Measurements from ENCODE around the gene TGFBR1.

Gene TGFBR1

DNA sequence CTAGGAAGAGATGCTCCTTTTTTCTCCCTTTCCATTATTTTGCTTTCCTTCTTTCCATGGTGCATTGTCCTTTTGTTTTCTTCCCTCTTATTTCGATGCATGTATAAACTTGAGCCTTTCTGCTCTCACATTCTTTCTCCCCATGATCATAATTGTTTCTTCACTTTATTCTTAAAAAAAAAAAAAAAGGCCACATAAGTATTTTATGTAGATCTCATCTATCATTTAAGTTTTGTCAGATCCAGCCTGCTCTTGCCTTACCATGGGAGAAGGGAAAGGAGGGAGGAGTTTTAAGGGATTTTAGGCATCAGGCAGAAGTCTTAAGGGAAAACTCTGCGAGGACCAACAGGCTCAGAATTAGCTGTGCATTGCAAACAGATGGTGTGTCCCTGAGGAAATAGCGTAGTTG is 11.1 kb downstream of the TGFBR1 start:
- no peak for TF ChIP-seq POLR2A (IDR thresholded peaks at IDR 0.05; ENCODE audit: low read depth, low read length)
- no peak for TF ChIP-seq TAF1 (IDR thresholded peaks at IDR 0.05; ENCODE audit: low read depth, low read length)
- TF ChIP-seq SPI1 (IDR thresholded peaks at IDR 0.05; ENCODE audit: low read depth, low read length), result no peak
- no peak for TF ChIP-seq POLR2AphosphoS5 (IDR thresholded peaks at IDR 0.05; ENCODE audit: low read depth, low read length)
- TF ChIP-seq POU2F2 (IDR thresholded peaks at IDR 0.05; ENCODE audit: low read depth, low read length), result no peak
- TF ChIP-seq PAX5 (IDR thresholded peaks at IDR 0.05; ENCODE audit: insufficient read depth, low read length, severe bottlenecking), result no peak
- FAIRE-seq (no peak), DNase-seq (ENCODE audit: insufficient read length, low spot score) (no peak)

DNA sequence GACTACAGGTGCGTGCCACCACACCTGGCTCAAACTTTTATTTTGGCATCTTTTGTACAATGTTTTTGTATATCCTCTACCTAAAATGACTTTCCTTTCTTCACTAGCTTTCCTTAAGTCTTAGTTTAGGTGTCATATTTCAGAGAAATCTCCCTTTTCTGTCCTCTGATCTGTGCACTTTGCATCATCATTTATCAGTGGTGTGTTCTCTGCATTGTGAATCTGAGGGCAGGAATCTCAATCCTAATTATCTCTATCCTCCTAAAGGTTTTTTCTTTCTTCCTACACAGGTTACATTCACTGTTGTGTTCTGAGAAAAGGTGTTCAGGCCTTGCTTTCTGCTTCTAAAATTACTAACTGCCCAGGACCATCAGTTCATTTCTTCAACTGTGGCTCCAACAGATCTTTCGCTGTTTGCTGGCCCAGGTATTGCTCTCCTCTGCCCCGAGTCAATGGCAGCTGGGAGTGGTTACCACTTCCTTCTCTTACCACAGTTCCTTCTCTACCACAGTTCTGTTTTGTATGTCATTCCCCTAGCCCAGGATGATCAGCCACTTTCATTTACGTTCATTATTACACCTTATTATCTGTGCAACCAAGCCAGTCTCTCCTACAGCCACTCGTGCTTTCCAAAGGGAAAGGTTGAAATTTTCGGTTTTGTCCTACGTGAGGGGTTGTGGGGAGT is 14.0 kb downstream of the TGFBR1 start:
- TF ChIP-seq POU2F2 (IDR thresholded peaks at IDR 0.05; ENCODE audit: low read depth, low read length), result no peak
- TF ChIP-seq POLR2A (IDR thresholded peaks at IDR 0.05; ENCODE audit: low read depth, low read length), result no peak
- TF ChIP-seq TAF1 (IDR thresholded peaks at IDR 0.05; ENCODE audit: low read depth, low read length), result no peak
- TF ChIP-seq PAX5 (IDR thresholded peaks at IDR 0.05; ENCODE audit: insufficient read depth, low read length, severe bottlenecking), result no peak
- TF ChIP-seq SPI1 (IDR thresholded peaks at IDR 0.05; ENCODE audit: low read depth, low read length), result peak; percentile 85
- TF ChIP-seq POLR2AphosphoS5 (IDR thresholded peaks at IDR 0.05; ENCODE audit: low read depth, low read length), result no peak
- no peak for DNase-seq (ENCODE audit: insufficient read length, low spot score)
- peak; percentile 89 for FAIRE-seq

DNA sequence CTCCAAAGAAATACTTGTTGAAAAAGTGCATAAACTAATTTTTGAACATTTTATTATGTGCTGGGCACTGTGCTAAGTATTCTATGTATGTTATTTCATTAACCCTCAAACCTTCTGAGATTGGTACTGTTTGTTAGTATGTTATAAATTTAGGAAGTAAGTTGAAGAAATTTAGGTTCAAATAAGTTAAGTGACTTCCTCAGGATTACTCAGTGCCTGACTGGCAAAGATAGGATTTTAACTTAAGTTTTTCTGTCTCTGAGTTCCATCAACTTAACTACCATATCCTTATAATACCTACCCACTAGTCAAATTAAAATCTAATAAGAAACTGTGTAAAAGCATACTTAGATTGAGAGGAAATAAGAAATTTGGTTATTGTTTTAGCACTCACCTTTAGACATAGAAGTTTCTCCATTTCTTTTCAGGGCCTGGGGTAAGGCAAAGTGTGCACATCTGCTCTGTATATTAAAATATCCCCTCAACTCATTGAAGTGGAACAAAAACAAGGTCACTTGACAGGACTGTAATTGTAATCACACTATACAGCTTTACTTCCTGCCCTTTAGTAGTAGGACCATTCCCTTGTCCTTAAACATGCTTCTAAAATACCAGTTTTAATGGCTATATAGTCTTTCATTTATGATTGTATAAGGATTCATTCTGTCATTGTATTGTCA is 15.2 kb downstream of the TGFBR1 start:
- TF ChIP-seq PAX5 (IDR thresholded peaks at IDR 0.05; ENCODE audit: insufficient read depth, low read length, severe bottlenecking) (no peak), POLR2A (IDR thresholded peaks at IDR 0.05; ENCODE audit: low read depth, low read length) (no peak)
- FAIRE-seq (peak; percentile 26), DNase-seq (ENCODE audit: insufficient read length, low spot score) (no peak)

DNA sequence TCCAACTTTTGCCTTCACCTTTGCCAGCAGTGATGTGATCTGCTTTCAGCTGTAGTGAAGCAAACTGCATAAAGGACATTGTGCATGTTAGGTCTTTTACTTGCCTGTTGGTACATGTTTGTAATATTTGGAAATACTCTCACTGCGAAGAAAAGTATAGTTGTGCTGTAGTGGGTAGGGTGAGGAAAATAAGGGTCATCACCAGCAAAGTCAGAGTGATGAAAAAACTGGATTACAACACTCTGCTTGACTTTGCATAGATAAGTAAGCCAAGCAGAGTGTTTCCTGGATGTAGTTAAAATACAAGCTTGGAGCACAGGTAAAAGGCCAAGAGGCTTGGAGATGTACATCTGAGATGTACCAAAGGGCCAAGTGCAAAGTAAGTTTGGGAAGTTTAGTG is 16.7 kb downstream of the TGFBR1 start:
- peak; percentile 66 for FAIRE-seq
- DNase-seq (ENCODE audit: insufficient read length, low spot score), result no peak
- TF ChIP-seq SPI1 (IDR thresholded peaks at IDR 0.05; ENCODE audit: low read depth, low read length), result no peak
- no peak for TF ChIP-seq PAX5 (IDR thresholded peaks at IDR 0.05; ENCODE audit: insufficient read depth, low read length, severe bottlenecking)
- no peak for TF ChIP-seq POLR2A (IDR thresholded peaks at IDR 0.05; ENCODE audit: low read depth, low read length)
- TF ChIP-seq TAF1 (IDR thresholded peaks at IDR 0.05; ENCODE audit: low read depth, low read length), result no peak
- TF ChIP-seq POU2F2 (IDR thresholded peaks at IDR 0.05; ENCODE audit: low read depth, low read length), result no peak
- TF ChIP-seq POLR2AphosphoS5 (IDR thresholded peaks at IDR 0.05; ENCODE audit: low read depth, low read length), result no peak

DNA sequence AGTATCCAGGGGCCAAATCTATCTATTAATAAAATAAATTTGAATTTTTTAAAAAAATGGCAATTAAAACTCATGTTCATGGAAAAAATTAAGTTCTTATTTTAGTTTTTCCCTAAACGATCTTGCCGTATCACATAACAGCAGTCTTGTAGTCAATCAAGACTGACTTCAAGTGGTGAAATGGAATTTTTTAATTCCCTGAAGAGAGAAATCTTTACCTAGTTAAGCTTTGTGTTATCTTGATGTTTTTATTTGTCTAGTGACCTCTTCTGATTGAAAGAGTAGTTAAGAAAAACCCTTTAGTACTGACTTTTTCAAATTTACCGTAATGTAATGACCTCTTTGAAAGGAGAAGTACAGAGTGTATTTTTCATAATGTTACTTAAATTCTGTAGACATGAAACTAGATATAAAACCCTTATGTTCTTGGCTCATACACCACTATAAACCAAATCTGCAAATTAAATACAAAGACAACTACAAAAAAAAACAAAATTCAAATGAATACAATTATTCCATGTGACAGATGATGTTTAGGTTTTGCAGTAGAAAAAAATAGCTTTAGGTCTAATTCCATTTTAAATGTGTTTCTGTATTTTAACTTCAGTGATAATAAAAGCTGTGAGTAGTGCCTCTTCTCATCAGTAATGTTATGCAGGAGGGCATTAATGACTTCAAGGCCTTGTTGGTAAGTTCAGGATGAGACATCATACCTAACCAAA is 19.8 kb downstream of the TGFBR1 start:
- FAIRE-seq (no peak), DNase-seq (ENCODE audit: insufficient read length, low spot score) (no peak)
- no peak for TF ChIP-seq PAX5 (IDR thresholded peaks at IDR 0.05; ENCODE audit: insufficient read depth, low read length, severe bottlenecking)
- TF ChIP-seq POLR2A (IDR thresholded peaks at IDR 0.05; ENCODE audit: low read depth, low read length), result no peak
- no peak for TF ChIP-seq POLR2AphosphoS5 (IDR thresholded peaks at IDR 0.05; ENCODE audit: low read depth, low read length)
- no peak for TF ChIP-seq TAF1 (IDR thresholded peaks at IDR 0.05; ENCODE audit: low read depth, low read length)
- TF ChIP-seq POU2F2 (IDR thresholded peaks at IDR 0.05; ENCODE audit: low read depth, low read length), result no peak
- TF ChIP-seq SPI1 (IDR thresholded peaks at IDR 0.05; ENCODE audit: low read depth, low read length), result no peak

DNA sequence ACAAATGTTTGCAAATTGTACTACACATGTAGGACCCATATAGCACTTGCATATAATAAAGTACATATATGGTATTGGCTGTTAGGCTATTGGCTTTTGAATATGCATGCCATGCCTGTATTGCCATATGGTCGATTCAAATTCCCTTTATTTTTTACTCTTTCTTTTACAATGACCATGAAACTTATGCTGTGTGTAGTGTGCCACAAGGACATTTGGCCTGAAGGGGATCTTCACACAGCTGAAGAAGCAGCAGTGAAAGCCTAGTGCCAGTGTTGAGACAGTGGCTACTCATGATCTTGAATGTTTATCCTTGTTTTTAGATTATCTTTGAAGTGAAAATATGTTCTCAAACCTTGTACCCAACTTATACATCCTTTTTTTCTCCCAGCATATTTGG is 20.5 kb downstream of the TGFBR1 start:
- no peak for FAIRE-seq
- TF ChIP-seq TAF1 (IDR thresholded peaks at IDR 0.05; ENCODE audit: low read depth, low read length) (no peak), POU2F2 (IDR thresholded peaks at IDR 0.05; ENCODE audit: low read depth, low read length) (no peak), POLR2A (IDR thresholded peaks at IDR 0.05; ENCODE audit: low read depth, low read length) (no peak), POLR2AphosphoS5 (IDR thresholded peaks at IDR 0.05; ENCODE audit: low read depth, low read length) (no peak), PAX5 (IDR thresholded peaks at IDR 0.05; ENCODE audit: insufficient read depth, low read length, severe bottlenecking) (no peak), SPI1 (IDR thresholded peaks at IDR 0.05; ENCODE audit: low read depth, low read length) (no peak)
- no peak for DNase-seq (ENCODE audit: insufficient read length, low spot score)

DNA sequence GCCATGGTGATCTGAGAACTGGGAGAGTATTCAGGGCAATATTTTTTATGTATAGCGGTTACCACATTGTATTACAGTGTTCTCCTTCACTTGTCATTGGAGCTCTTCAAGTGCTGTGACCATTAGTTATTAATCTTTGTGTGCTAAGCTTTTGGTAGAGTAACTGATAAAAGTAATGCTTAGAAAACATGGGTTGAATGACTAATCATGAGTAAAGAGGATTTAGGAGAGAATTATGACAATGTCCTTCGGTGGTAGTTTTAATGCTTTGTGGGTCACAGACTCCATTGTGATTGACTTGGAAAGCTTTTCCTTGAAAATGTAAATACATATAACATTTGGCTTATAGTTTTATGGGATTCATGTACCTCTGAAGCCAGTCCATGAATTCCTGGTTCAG is 21.4 kb downstream of the TGFBR1 start:
- DNase-seq (ENCODE audit: insufficient read length, low spot score), result no peak
- FAIRE-seq, result no peak
- TF ChIP-seq POLR2A (IDR thresholded peaks at IDR 0.05; ENCODE audit: low read depth, low read length) (no peak), PAX5 (IDR thresholded peaks at IDR 0.05; ENCODE audit: insufficient read depth, low read length, severe bottlenecking) (no peak), POLR2AphosphoS5 (IDR thresholded peaks at IDR 0.05; ENCODE audit: low read depth, low read length) (no peak), POU2F2 (IDR thresholded peaks at IDR 0.05; ENCODE audit: low read depth, low read length) (no peak), TAF1 (IDR thresholded peaks at IDR 0.05; ENCODE audit: low read depth, low read length) (no peak), SPI1 (IDR thresholded peaks at IDR 0.05; ENCODE audit: low read depth, low read length) (no peak)

DNA sequence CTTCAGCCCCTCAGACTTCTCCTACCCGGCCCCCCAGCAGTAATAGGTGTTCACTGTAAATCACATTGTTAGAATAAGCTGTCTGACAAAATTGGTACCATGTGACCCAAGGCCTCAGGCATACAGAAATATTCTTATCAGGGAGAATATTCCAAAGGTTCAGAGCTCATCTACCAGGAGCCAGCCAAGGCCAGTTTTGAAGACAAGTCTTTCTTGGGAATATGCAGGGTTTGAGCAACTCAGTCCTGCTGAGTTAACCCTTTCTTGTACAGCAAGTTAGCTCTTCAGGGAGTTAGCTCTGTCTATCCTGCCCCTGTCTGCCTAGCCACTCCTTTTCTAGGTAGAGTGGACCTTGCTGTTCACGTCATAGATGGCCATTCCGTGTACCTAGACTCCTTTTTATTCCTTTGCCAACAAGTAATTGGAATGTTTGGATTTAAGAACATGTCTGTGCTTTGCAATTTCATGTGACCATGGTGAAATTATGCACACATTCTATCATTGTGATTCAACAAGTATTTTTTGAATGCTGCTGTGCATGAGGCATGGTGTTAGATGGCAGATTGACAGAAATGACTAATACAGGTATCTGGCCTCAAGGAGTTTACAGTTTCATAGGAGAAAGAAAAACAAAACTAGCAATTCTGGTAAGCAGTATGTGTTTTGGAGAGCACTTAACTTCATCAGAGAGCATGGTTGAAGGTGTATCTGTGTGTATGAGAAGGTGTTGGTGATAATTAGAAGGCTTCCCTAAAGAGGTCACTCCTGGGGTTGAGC is 22.6 kb downstream of the TGFBR1 start:
- FAIRE-seq, result peak; percentile 87
- TF ChIP-seq POU2F2 (IDR thresholded peaks at IDR 0.05; ENCODE audit: low read depth, low read length), result no peak; the same call in 1 of the 2 replicates
- no peak for DNase-seq (ENCODE audit: insufficient read length, low spot score)

DNA sequence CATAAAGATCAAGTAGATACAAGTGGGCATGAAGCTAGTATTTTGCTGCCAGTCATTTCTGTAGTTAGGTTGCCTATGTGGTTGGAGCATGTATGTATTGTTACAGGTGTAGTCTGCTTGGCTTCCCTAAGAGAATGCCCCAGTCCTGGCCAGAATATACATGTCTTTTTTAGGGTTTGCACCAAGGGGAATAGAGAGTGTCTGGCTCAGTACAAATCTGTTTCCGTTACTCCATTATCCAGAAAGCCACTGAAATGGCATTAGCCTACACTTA is 23.2 kb downstream of the TGFBR1 start:
- FAIRE-seq, result no peak
- no peak for DNase-seq (ENCODE audit: insufficient read length, low spot score)
- TF ChIP-seq TAF1 (IDR thresholded peaks at IDR 0.05; ENCODE audit: low read depth, low read length) (no peak), POLR2AphosphoS5 (IDR thresholded peaks at IDR 0.05; ENCODE audit: low read depth, low read length) (no peak), POLR2A (IDR thresholded peaks at IDR 0.05; ENCODE audit: low read depth, low read length) (no peak), PAX5 (IDR thresholded peaks at IDR 0.05; ENCODE audit: insufficient read depth, low read length, severe bottlenecking) (no peak), POU2F2 (IDR thresholded peaks at IDR 0.05; ENCODE audit: low read depth, low read length) (no peak), SPI1 (IDR thresholded peaks at IDR 0.05; ENCODE audit: low read depth, low read length) (no peak)
